Esophagus muscularis mucosa (tissue), 4 donors: Measurements from ENCODE around the gene ATAD2B. TPM values are rescaled to one million over a fixed set of nuclear protein-coding genes. Genes with fewer than 3 reads are reported as not detected.
"Not testable (repeated sequence)": the region's sequence is repeated elsewhere in the genome, so short reads cannot be mapped to it uniquely, and the experiment has no call there.

Experiments used
- DNase-seq: peaks from one replicate; pipeline ENCODE4 v3.0.0-alpha.2; 2017; ENCODE audit errors: extremely low spot score
- H3K27ac ChIP-seq, 4 donors: fragments of 200-600 bp; sonication (generic); replicated peaks in 1 of 4; 1 replicate in 3 of 4; 2 replicates in 1 of 4; pipeline ENCODE4 v1.5.1; 2016 to 2019; ENCODE audit warnings: mild to moderate bottlenecking in 1 of 4
- H3K27me3 ChIP-seq, 4 donors: fragments of 200-600 bp; sonication (generic); one replicate each; pipeline versions ENCODE4 v1.5.1 to v1.6.0; 2016 to 2019
- H3K36me3 ChIP-seq, 4 donors: fragments of 200-600 bp; sonication (generic); one replicate each; pipeline ENCODE4 v1.5.1; 2016 to 2019
- H3K4me1 ChIP-seq, 4 donors: fragments of 200-600 bp; sonication (generic); one replicate each; pipeline ENCODE4 v1.5.1; 2016 to 2019
- H3K4me3 ChIP-seq, 4 donors: fragments of 200-600 bp; sonication (generic); 1 replicate in 2 of 4; 2 replicates in 2 of 4; pipeline ENCODE4 v1.5.1; 2016 to 2019; ENCODE audit warnings: mild to moderate bottlenecking in 4 of 4, moderate library complexity in 1 of 4
- H3K9me3 ChIP-seq, 4 donors: fragments of 200-600 bp; sonication (generic); 1 replicate in 3 of 4; 2 replicates in 1 of 4; pipeline ENCODE4 v1.5.1; 2016 to 2019
- CTCF ChIP-seq, 3 experiments: fragments of 200-600 bp in 2 of 3; fragments of 450-650 bp in 1 of 3; sonication (generic) in 2 of 3; IDR thresholded peaks; one replicate each; pipeline ENCODE4 v1.5.1; 2017 to 2019; ENCODE audit warnings: antibody characterized with exemption in 3 of 3, mild to moderate bottlenecking in 2 of 3, moderate library complexity in 1 of 3
- EP300 ChIP-seq: sonication (generic); formaldehyde crosslinking; IDR thresholded peaks from one replicate; pipeline ENCODE4 v1.6.1; 2017; ENCODE audit warnings: antibody characterized with exemption
- POLR2A ChIP-seq: fragments of 450-650 bp; IDR thresholded peaks from one replicate; pipeline ENCODE4 v1.6.1; 2017; ENCODE audit warnings: antibody characterized with exemption, moderate library complexity, mild to moderate bottlenecking, low read depth
- POLR2AphosphoS5 ChIP-seq, 2 donors: sonication (generic); formaldehyde crosslinking; IDR thresholded peaks; one replicate each; pipeline ENCODE4 v1.6.1; 2017; ENCODE audit warnings: antibody characterized with exemption in 2 of 2
- WGBS: methylation state at CpG from one replicate; pipeline ENCODE4 v1.1.5; 2018; 5-methylcytosine and 5-hydroxymethylcytosine counted together
- intact Hi-C: fragments of 100-400 bp; cut with DNase I; formaldehyde crosslinking; loops from one replicate; pipeline ENCODE4 v1.15.1; 2023
- total RNA-seq, 4 donors: library from RNA; depleted of rRNA; stranded (reverse); fragments of >200 nt; gene quantifications; one replicate each; pipeline versions ENCODE4 v1.1.0 to v1.2.1, GENCODE V29; 2016

ATAD2B gene
- total RNA-seq: 10 to 100 TPM in 3 of 4 donors, 1 to 10 TPM in 1; 8.0 to 17.4 (median 13.5) TPM

DNA sequence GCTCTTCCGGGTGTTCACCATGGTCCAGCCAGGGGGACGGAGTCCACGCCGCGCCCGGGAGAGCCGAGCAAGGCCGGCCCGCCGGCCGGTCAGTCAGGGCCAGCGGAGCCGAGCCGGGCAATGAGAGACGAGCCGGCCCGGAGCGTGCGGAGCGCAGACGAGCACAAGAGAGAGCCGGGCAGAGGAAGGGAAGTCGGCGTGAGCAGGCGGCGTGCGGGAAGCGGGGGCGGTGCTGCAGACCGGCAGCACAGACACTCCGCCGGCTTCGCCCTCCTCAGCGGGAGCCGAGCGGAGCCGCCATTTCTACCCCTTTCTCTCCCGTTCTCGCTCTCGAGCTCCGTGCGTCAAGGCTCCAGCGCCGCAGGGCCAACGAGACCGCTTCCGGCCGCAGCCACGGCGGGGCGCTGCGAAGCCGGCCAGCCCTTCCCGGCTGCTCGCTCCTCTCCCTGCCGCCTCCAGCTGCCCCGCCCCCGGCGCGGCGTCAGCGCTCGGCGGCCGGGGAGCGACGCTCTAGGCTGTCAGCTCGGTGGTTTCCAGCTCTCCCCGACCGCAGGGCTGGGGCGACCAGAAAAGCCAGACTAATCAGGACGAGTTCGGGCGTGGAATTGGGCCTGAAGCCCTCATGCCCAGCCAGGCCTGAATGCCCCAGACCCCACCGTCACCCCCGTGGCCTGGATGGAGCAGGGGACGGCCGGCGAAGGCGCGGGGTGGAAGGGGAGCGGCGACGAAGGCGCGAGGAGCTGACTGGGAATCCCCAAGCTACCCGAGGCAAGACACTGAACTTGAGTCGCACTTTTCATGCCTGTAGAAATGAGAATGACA is at the start of gene ATAD2B:
TSS of gene ATAD2B (minus strand) at position 374 of the 822 bp plus-strand sequence. CDS start at position 21, 353 bp downstream.
- Histone ChIP-seq H3K27ac (peak within 1 kb of the TSS; percentile 95 to 98 (median 98)), H3K36me3 (peaks cover 0 to 6% (median under 1%) of the 10 kb centered on the region in 4 donors), H3K4me3 (peak within 1 kb of the TSS; percentile 76 to 97 (median 92)), H3K27me3 (no peaks in the 10 kb centered on the region), H3K4me1 (peaks cover 27 to 56% (median 55%) of the 10 kb centered on the region in 4 donors), H3K9me3 (no peaks in the 10 kb centered on the region)
- 0% methylated on average over 16 of the region's 88 CpGs for WGBS
- TF ChIP-seq POLR2AphosphoS5 (IDR thresholded peaks at IDR 0.05) (peak; percentile 88 to 93), CTCF (IDR thresholded peaks at IDR 0.05) (peak in 2 of 3 experiments; percentile 86 to 89), EP300 (no peak), POLR2A (peak; percentile 18)
- intact Hi-C loops: loop anchor here (2.0 to 10.0 kb wide), 4 partner anchors 14 to 150 kb away; partner anchors contain the start of genes FKBP1B, SF3B6, UBXN2A and WDCP
- peak; percentile 94 for DNase-seq

- Histone ChIP-seq H3K36me3 (peaks cover 12 to 38% (median 20%) of the 10 kb centered on the region in 4 donors), H3K4me3 (no peak overlapping the region), H3K9me3 (no peaks in the 10 kb centered on the region), H3K4me1 (no peaks in the 10 kb centered on the region), H3K27me3 (no peaks in the 10 kb centered on the region), H3K27ac (no peak overlapping the region)
- 100% methylated on average over 4 of the region's 4 CpGs for WGBS
- DNase-seq: no peak
- TF ChIP-seq CTCF (IDR thresholded peaks at IDR 0.05): no peak
- TF ChIP-seq POLR2A: no peak
- TF ChIP-seq EP300: no peak
- no peak for TF ChIP-seq POLR2AphosphoS5 (IDR thresholded peaks at IDR 0.05)
- intact Hi-C loops: no loop called here
Observed at GRCh38 chr2:23967846-23968245, 40.9 kb upstream of the ATAD2B start.

DNA sequence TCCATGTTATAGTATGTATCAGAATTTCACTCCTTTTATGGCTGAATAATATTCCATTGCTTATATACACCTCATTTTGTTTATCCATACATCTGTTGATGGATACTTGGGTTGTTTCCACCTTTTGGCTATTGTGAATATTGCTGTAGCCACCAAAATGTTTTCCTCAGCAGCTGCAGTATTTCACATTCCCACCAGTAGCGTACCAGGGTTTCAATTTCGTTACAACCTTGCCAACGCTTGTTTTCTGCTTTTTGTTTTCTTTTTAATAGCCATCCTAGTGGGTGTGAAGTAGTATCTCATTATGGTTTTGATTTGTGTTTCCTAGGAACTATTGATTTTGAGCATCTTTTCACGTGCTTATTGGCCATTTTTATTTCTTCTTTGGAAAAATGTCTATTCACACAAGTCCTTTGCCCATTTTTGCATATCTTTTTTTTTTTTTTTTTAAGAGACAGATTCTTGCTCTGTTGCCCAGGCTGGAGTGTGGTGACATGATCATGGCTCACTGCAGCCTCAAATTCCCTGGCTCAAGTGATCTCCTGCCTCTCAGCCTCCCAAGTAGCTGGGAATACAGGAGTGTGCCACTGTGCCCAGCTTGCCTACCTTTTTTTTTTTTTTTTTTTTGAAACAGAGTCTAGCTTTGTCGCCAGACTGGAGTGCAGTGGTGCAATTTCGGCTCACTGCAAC is 27.5 kb upstream of the ATAD2B start:
- intact Hi-C loops: no loop called here
- TF ChIP-seq EP300 (no peak), POLR2AphosphoS5 (IDR thresholded peaks at IDR 0.05) (no peak), CTCF (IDR thresholded peaks at IDR 0.05) (peak in 1 of 3 experiments; percentile 9), POLR2A (no peak)
- 86% methylated on average over 6 of the region's 6 CpGs for WGBS

DNA sequence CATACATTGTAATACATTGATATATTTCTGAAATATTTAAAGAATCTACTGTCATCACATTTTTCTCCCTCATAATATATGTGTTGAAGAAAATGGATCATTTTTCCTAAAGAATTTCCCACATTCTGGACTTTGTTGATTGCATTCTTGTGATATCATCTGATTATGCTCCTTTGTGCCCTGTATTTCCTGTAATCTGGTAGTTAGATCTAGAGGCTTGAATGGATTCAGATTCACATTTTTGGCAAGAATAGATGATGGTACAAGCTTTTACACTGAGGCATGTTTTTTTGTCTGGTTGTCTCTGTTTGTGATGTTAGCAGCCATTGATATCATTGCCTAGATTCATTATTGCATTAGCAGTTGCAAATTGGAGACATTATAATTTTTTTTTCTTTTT is 26.7 kb upstream of the ATAD2B start:
- peaks cover 0 to 6% (median 0%) of the 10 kb centered on the region in 4 donors for H3K36me3 ChIP-seq
- peaks cover 0 to 25% (median 17%) of the 10 kb centered on the region in 4 donors for H3K4me1 ChIP-seq
- no peak overlapping the region for H3K4me3 ChIP-seq
- H3K27ac ChIP-seq: no peak overlapping the region
- no peaks in the 10 kb centered on the region for H3K9me3 ChIP-seq
- no peaks in the 10 kb centered on the region for H3K27me3 ChIP-seq
- no peak for DNase-seq
- intact Hi-C loops: no loop called here
- TF ChIP-seq CTCF (IDR thresholded peaks at IDR 0.05) (no peak), EP300 (no peak), POLR2AphosphoS5 (IDR thresholded peaks at IDR 0.05) (no peak), POLR2A (no peak)

More for the DNA sequence above, 27.5 kb upstream of the ATAD2B start:
- Histone ChIP-seq H3K36me3 (peaks cover 0 to 14% (median 3%) of the 10 kb centered on the region in 4 donors), H3K27ac (no peak overlapping the region), H3K4me3 (no peak overlapping the region), H3K9me3 (no peaks in the 10 kb centered on the region), H3K27me3 (no peaks in the 10 kb centered on the region), H3K4me1 (peaks cover 0 to 25% (median 17%) of the 10 kb centered on the region in 4 donors)
- DNase-seq: no peak

- H3K9me3 ChIP-seq, H3K36me3 ChIP-seq, DNase-seq, H3K27me3 ChIP-seq, H3K27ac ChIP-seq, H3K4me3 ChIP-seq, intact Hi-C loops: not testable (repeated sequence)
- WGBS: 98% methylated on average over 3 of the region's 3 CpGs
- peaks cover 0 to 25% (median 17%) of the 10 kb centered on the region in 4 donors for H3K4me1 ChIP-seq
Observed at GRCh38 chr2:23952558-23952957, 25.6 kb upstream of the ATAD2B start.
